Stimulated activated CD4-positive, alpha-beta T cell treated with anti-CD3 and anti-CD28 coated beads, TNF-alpha, amount 100 ng/mL, for 4 hours (primary cell): ENCODE data around the gene ATL1.
A peak's percentile ranks its signal among the peaks of the same experiment; 100 is the strongest.
"Not testable (repeated sequence)": the region's sequence is repeated elsewhere in the genome, so short reads cannot be mapped to it uniquely, and the experiment has no call there.

Source experiments
- DNase-seq, 3 experiments: peaks; one replicate each; pipeline ENCODE4 v3.0.0-alpha.2; 2020; ENCODE audit warnings: low read depth in 3 of 3

ATL1 gene

GRCh38 chr14:50657753-50658152, 97.8 kb downstream of the ATL1 start:
- no peak for DNase-seq

GRCh38 chr14:50658203-50658602, 98.3 kb downstream of the ATL1 start:
- DNase-seq, result no peak

GRCh38 chr14:50659327-50659974, 99.5 kb downstream of the ATL1 start:
- DNase-seq, result no peak

GRCh38 chr14:50664579-50664978, 104.6 kb downstream of the ATL1 start:
- not testable (repeated sequence) for DNase-seq

GRCh38 chr14:50665300-50665699, 105.4 kb downstream of the ATL1 start:
- DNase-seq, result not testable (repeated sequence)

GRCh38 chr14:50666772-50667683, 107.1 kb downstream of the ATL1 start:
- DNase-seq, result no peak

- peak in 1 of 3 experiments; percentile 3 for DNase-seq
These were observed 107.7 kb downstream of the ATL1 start for GRCh38 chr14:50667684-50667995.

- DNase-seq, result peak; percentile 12 to 39 (median 22)
These were observed 108.3 kb downstream of the ATL1 start, which contains the start of gene SAV1 for GRCh38 chr14:50667996-50668825. Gene SAV1 (minus strand): TSS chr14:50668306. CDS start chr14:50667967, 339 bp downstream.

- DNase-seq, result no peak
These were observed 108.8 kb downstream of the ATL1 start for GRCh38 chr14:50668826-50669143.

- no peak for DNase-seq
These were observed 109.6 kb downstream of the ATL1 start for GRCh38 chr14:50669441-50669986.

- DNase-seq, result no peak
These were observed 110.4 kb downstream of the ATL1 start for GRCh38 chr14:50670196-50670865.

- no peak for DNase-seq
These were observed 110.9 kb downstream of the ATL1 start for GRCh38 chr14:50670866-50671256.

- no peak for DNase-seq
These were observed 115.7 kb downstream of the ATL1 start for GRCh38 chr14:50675597-50675996.

GRCh38 chr14:50676814-50677516, 117.0 kb downstream of the ATL1 start:
- no peak for DNase-seq

- no peak for DNase-seq
These were observed 117.7 kb downstream of the ATL1 start for GRCh38 chr14:50677527-50678063.

- no peak for DNase-seq
These were observed 118.2 kb downstream of the ATL1 start for GRCh38 chr14:50678163-50678562.

- no peak for DNase-seq
These were observed 119.7 kb downstream of the ATL1 start for GRCh38 chr14:50679674-50680073.
